Kidney tubule cell (primary cell): Measurements from ENCODE around the gene CERS4.
"Not testable (repeated sequence)": the region's sequence is repeated elsewhere in the genome, so short reads cannot be mapped to it uniquely, and the experiment has no call there.

Experiments
- DNase-seq: peaks from one replicate; pipeline ENCODE4 v3.0.0-alpha.2; 2018; ENCODE audit warnings: low spot score

Gene CERS4

GRCh38 chr19:8209462-8210378 is 550 bp downstream of the CERS4 start:
- DNase-seq = peak; percentile 44

DNA sequence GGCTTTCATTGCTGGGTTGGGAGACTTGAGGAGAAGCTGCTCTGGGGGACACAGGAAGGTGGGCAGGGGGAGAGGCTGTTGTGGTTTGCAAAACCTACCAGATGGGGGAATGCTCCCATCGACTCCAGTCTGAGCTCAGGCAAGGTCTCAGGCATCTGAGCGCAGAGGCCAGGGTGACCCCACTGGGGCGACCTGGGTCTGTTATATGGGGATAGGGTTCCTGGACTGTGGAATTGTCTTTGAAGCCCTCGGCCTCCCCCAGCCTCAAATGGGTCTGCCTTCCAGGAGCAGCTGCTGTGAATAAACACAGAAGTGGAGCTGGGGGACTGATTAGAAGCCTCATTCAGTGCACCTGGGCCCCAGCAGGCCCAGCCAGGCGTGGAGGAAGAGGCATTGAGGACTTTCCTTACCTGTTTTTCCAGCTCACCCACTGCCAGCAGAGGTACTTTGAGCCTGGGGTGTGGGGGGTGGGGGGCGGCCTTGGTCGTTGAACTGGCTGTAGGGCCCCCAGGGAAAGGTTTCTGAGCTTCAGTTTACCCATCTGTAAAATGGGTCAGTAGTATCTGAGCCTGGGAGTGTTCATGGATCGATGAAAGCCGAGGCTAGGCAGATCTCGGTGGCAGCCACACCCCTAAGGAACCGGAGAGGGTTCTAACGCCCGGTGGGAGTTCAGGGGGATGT is 1.4 kb downstream of the CERS4 start:
- DNase-seq = no peak

- DNase-seq = no peak
Observed at GRCh38 chr19:8212212-8212611, 3.0 kb downstream of the CERS4 start.

- DNase-seq = no peak
Observed at GRCh38 chr19:8212916-8213315, 3.7 kb downstream of the CERS4 start.

DNA sequence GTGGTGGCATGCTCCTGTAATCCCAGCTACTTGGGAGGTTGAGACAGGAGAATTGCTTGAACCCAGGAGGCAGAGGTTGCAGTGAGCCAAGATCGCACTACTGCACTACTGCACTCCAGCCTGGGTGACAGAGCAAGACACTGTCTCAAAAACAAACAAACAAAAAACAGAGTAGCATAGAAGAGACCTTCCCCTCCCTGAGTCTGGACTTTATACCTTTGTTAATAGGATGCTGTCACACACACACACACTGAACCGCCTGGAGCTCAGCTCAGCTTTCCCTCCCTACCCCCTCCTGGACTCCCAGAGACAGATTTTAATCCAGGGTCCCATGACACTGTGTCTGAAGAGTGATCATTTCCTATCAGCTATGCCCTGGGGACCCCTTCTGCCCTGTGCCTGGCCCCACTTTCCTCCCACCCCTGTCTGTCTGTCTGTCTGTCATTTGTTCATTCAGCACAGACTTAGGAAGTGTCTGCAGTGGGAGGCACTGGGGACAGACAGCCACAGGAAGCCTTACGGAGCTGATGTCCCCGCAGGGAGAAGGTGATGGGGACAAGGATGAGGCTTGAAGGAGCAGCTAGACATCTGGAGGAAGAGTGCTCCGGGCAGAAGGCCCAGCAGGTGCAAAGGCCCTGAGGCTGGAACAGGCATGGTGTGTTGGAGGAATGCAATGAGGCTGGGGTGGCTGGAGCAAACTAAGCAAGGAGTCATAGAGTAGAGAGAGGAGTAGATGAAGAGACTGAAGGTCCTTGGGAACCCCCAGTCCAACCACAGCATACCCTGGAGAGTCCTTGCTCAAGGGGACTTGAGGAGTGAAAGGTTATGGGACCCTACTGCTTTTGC is 4.9 kb downstream of the CERS4 start:
- DNase-seq = no peak

DNA sequence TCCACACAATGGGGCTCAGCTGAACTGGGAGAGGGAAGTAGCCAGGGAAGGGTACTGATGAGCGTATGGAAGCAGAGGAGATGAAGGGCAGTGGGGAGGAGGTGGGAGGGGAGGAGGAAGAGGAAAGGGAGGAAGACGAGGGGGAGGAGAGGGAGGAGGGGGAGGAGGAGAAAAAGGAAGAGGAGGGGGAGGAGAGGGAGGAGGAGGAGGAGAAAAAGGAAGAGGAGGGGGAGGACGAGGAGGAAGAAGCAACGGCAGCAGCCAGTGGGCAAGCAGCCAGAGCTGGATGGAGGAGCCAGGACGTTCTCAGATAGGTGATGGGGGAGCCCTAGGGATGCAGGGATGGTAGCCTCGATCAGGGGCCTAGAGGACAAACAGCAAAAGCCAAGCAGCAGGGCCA is 5.6 kb downstream of the CERS4 start:
- no peak for DNase-seq

- no peak for DNase-seq
Observed at GRCh38 chr19:8215783-8216182, 6.6 kb downstream of the CERS4 start.

- DNase-seq = no peak
Observed at GRCh38 chr19:8216357-8216756, 7.2 kb downstream of the CERS4 start.

- not testable (repeated sequence) for DNase-seq
Observed at GRCh38 chr19:8218127-8218526, 9.0 kb downstream of the CERS4 start.

- DNase-seq = no peak
Observed at GRCh38 chr19:8220481-8220880, 11.3 kb downstream of the CERS4 start.

GRCh38 chr19:8221161-8221560 is 12.0 kb downstream of the CERS4 start:
- DNase-seq = no peak

GRCh38 chr19:8223442-8223841 is 14.3 kb downstream of the CERS4 start:
- DNase-seq = not testable (repeated sequence)

DNA sequence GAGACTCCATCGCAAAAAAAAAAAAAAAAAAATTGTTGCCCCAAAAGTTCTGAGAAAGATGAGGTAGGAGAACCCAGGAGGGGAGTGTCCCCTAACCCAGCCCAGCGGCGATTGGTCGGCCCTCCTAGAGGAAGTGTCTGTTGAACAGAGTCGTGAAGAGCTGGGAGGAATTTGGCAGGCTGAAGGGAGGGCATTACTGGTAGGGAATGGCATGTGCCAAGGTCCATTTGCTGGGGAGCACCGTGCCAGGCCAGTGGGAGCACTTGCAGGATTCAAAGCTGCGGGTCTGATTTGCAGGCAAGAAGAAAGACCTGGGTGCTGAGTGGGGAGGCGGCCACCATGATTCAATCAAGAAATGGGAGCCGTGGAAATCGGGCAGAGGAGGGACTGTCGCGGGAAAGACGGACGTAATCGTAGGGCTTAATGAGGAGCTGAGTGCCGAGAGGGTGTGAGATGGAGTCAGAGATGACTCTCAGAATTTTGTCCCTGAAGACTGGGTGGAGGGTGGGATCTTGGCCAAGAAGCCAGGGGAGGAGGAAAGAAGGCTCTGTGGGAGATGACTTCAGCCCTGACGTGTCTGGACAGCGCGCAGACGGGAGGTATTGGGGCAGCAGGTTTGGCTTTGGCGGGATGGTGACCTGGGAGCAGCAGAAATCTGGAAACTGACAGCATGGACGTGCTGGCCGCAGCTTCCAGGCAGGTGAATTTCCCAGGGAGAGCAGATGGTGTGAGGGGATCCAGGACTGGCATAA is 15.4 kb downstream of the CERS4 start:
- peak; percentile 67 for DNase-seq

DNA sequence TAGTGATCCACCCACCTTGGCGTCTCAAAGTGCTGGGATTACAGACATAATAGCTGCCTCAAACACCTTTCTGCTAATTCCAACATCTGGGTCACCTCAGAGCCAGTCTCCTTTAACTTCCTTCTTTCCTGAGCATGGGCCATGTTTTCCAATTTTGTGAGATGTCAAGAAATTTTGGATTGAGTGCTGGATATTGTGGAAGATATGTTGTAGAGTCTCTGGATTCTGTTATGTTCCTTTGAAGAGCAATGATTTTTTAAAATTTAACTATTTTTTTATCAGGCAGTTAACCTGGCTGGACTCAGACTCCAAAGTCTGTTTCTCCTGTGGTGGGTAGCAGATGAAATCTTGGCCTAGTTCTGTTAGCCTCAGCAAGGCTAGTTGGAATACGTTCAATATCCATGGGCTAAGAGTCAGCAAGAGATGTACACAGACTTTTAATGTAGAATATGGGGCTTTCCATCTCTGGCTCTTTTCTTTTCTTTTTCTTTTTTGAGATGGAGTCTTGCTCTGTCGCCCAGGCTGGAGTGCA is 22.0 kb downstream of the CERS4 start:
- DNase-seq = no peak

DNA sequence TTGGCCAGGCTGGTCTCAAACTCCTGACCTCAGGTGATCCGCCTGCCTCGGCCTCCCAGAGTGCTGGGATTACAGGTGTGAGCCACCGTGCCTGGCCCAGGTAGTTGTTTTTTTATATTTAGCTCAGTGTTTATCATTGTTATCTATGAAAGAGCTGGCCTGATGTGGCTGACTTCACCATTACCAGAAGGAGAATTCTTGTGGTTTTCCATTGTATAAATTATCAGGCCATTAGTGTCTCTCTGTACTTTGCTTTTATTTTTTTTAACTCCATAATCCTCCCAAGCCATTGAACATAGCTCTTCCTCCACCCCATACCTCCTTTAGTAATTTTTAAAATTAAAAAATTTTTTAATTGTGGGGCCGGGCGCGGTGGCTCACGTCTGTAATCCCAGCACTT is 24.2 kb downstream of the CERS4 start:
- peak; percentile 29 for DNase-seq

DNA sequence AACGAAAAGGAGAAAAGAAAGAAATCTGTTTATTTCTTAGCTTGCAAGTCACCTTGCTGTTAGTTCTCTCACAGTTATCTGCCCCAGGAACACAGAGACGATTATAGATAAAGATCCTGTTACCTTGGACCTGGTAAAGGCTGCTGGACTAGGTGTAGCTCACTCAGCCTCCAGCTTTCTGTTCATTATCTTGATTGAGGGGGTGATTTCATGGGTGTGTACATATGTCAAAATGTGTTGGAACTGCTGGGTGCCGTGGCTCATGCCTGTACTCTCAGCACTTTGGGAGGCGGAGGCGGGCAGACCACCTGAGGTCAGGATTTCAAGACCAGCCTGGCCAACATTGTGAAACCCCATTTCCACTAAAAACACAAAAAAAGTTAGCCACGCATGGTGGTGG is 27.9 kb downstream of the CERS4 start:
- DNase-seq = no peak

- no peak for DNase-seq
Observed at GRCh38 chr19:8238251-8238650, 29.1 kb downstream of the CERS4 start.

- no peak for DNase-seq
Observed at GRCh38 chr19:8239528-8240273, 30.5 kb downstream of the CERS4 start.

DNA sequence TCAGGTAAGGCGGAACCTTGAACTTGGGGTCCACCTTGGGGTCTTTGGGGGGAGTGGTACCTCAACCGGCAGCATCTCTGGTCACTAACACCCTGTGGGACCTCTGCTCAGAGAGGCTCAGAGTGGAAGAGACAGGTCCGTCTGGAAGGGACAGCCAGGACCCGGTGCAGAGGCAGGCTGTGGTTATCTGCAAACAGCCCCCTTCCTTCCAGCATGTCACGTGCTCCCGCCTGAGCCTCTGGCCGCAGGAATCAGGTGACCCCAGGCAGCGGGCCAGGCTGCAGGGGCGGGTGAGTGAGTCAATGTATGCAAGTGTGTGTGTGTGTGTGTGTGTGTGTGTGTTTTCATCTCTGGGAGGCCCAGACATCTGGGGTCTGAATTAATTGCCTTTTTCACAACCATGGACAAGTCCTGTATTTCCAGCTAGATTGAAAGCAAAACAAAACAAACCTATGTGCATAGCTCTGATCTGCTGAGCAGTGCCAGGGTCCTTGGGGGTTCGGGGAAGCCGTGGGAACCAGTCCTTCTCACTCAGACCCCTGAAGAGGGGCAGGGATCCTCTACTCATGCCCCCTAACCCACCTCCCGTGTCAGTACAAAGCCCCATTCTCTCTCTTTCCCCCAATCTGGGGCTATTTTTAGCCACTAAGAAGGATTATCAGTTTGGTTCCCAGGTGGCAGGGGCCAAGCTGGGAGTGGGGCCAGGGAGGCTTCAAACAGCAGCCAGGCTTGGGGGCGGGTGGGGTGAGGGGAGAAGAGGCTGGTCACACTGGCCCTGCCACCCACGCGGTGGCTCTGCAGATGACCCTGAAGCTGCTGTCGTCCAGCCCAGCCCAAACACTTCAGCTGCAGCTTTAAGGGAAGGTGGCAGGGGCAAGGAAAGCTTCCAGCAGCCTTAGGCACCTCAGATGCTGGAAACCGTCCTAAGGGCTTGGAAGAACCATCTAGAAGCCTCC is 31.4 kb downstream of the CERS4 start:
- peak; percentile 90 for DNase-seq

- no peak for DNase-seq
Observed at GRCh38 chr19:8241646-8242045, 32.5 kb downstream of the CERS4 start.
